Endothelial cell of umbilical vein (primary cell): ENCODE measurements around the gene CSNK1G1. TPM values are rescaled to one million over a fixed set of nuclear protein-coding genes. Genes with fewer than 3 reads are reported as not detected.

Experiments used
- BruUV-seq: library from RNA; stranded (reverse); fragments of 400-500 nt; replicated peaks from 2 replicates; lab custom pipeline; 2021; lab: Mats Ljungman, UMichigan
- CTCF ChIA-PET: fragments of 300-600, 350-600 bp; sonication (Branson Sonifier 250); formaldehyde crosslinking; loops from one replicate; lab custom pipeline; 2021; ENCODE audit warnings: antibody characterized with exemption, inconsistent platforms; lab: Charles Lee
- POLR2A ChIA-PET: fragments of 300-600, 350-600 bp; sonication (Branson Sonifier 250); formaldehyde crosslinking; loops from one replicate; lab custom pipeline; 2021; ENCODE audit warnings: antibody characterized with exemption, inconsistent platforms; lab: Charles Lee
- DNase-seq: peaks from one replicate; pipeline ENCODE4 v3.0.0-alpha.2; 2011; ENCODE audit warnings: low read depth, low spot score
- FAIRE-seq: peaks from 2 replicates; lab custom pipeline; 2011; peaks lifted over from hg19 to GRCh38; lab: Jason Lieb, UNC
- H2AFZ ChIP-seq: 2 replicates; pipeline ENCODE4 v1.6.0; 2012; ENCODE audit warnings: low read depth, low read length, control low read depth, inconsistent platforms
- H3K27ac ChIP-seq: 2 replicates; pipeline ENCODE4 v1.5.1; 2011; ENCODE audit warnings: low read depth, mild to moderate bottlenecking, control low read depth, low read length, moderate library complexity; ENCODE audit not compliant: insufficient read depth
- H3K27me3 ChIP-seq, 2 experiments: 2 replicates each; pipeline versions ENCODE4 v1.6.0 to v1.6.1; 2011; ENCODE audit warnings: low read length in 2 of 2, mixed read lengths in 1 of 2; ENCODE audit not compliant: control insufficient read depth in 2 of 2, insufficient read depth in 2 of 2
- H3K36me3 ChIP-seq, 2 experiments: 2 replicates in 1 of 2; 3 replicates in 1 of 2; pipeline ENCODE4 v1.5.1; 2011; ENCODE audit warnings: low read length in 2 of 2, mild to moderate bottlenecking in 1 of 2, moderate library complexity in 1 of 2; ENCODE audit not compliant: control insufficient read depth in 2 of 2, insufficient read depth in 2 of 2; ENCODE audit errors: extremely low read depth in 1 of 2
- H3K4me1 ChIP-seq: 3 replicates; pipeline ENCODE4 v1.5.1; 2011; ENCODE audit warnings: mild to moderate bottlenecking, low read length; ENCODE audit not compliant: control insufficient read depth, insufficient read depth; ENCODE audit errors: extremely low read depth
- H3K4me2 ChIP-seq: 2 replicates; pipeline ENCODE4 v1.6.1; 2011; ENCODE audit warnings: low read length, control low read depth, mixed read lengths; ENCODE audit not compliant: insufficient read depth
- H3K4me3 ChIP-seq, 3 experiments: fragments of 200-600 bp in 1 of 3; sonication (generic), shearing (Covaris generic) in 1 of 3; replicated peaks in 1 of 3; 2 replicates each; pipeline ENCODE4 v1.5.1; 2011 to 2016; ENCODE audit warnings: control low read depth in 3 of 3, low read length in 3 of 3, mild to moderate bottlenecking in 2 of 3, inconsistent platforms in 1 of 3, low read depth in 1 of 3, moderate library complexity in 1 of 3; ENCODE audit not compliant: insufficient read depth in 1 of 3
- H3K79me2 ChIP-seq: 2 replicates; pipeline ENCODE4 v1.6.0; 2012; ENCODE audit warnings: low read length, inconsistent platforms; ENCODE audit not compliant: control insufficient read depth, insufficient read depth
- H3K9ac ChIP-seq: replicated peaks from 2 replicates; pipeline ENCODE3; 2011; ENCODE audit warnings: low read length, control low read depth; ENCODE audit not compliant: insufficient read depth; ENCODE audit errors: extremely low read depth
- H3K9me1 ChIP-seq: replicated peaks from 3 replicates; pipeline ENCODE4 v1.6.0; 2011; ENCODE audit warnings: mild to moderate bottlenecking, low read length; ENCODE audit not compliant: control insufficient read depth, insufficient read depth; ENCODE audit errors: extremely low read depth
- H3K9me3 ChIP-seq: replicated peaks from 2 replicates; pipeline ENCODE4 v1.5.1; 2012; ENCODE audit warnings: low read length, inconsistent platforms; ENCODE audit not compliant: control insufficient read depth, insufficient read depth
- H4K20me1 ChIP-seq: replicated peaks from 2 replicates; pipeline ENCODE3; 2011; ENCODE audit warnings: mild to moderate bottlenecking, low read length; ENCODE audit not compliant: control insufficient read depth, insufficient read depth; ENCODE audit errors: extremely low read depth
- EZH2 ChIP-seq: IDR thresholded peaks from 2 replicates; pipeline ENCODE4 v1.6.1; 2012; ENCODE audit warnings: borderline replicate concordance, low read depth, mild to moderate bottlenecking, moderate library complexity, low read length, inconsistent platforms; ENCODE audit not compliant: severe bottlenecking
- FOS ChIP-seq: IDR thresholded peaks from 2 replicates; pipeline ENCODE4 v1.6.1; 2011; ENCODE audit warnings: mild to moderate bottlenecking, low read length, moderate library complexity, borderline replicate concordance; ENCODE audit not compliant: insufficient read depth
- GATA2 ChIP-seq: IDR thresholded peaks from 2 replicates; pipeline ENCODE4 v1.7.0; 2011; ENCODE audit warnings: low read depth, mild to moderate bottlenecking, moderate library complexity, mixed read lengths, low read length; ENCODE audit not compliant: insufficient read length, insufficient read depth
- JUN ChIP-seq: IDR thresholded peaks from 2 replicates; pipeline ENCODE4 v1.6.1; 2011; ENCODE audit warnings: borderline replicate concordance, low read depth; ENCODE audit not compliant: insufficient read length, insufficient read depth
- MYC ChIP-seq: IDR thresholded peaks from one replicate; pipeline ENCODE4 v1.6.1; 2011; ENCODE audit warnings: mild to moderate bottlenecking, low read depth, low read length
- POLR2A ChIP-seq: IDR thresholded peaks from 2 replicates; pipeline ENCODE4 v1.6.1; 2012; ENCODE audit warnings: low read depth, mild to moderate bottlenecking, control low read depth, low read length
- POLR2AphosphoS5 ChIP-seq: IDR thresholded peaks from 2 replicates; pipeline ENCODE4 v1.6.1; 2012; ENCODE audit warnings: low read depth, mild to moderate bottlenecking, control low read depth, low read length, moderate library complexity; ENCODE audit not compliant: insufficient read depth
- dilution Hi-C: fragments of 300-500 bp; cut with MboI; formaldehyde crosslinking; loops from one replicate; pipeline ENCODE4 v1.15.0; 2019; ENCODE audit warnings: low sequenced_read_pairs; ENCODE audit not compliant: extremely low pct_ligation_motif_present
- intact Hi-C: fragments of 100-400 bp; cut with micrococcal nuclease; formaldehyde crosslinking; loops from one replicate; pipeline ENCODE4 v1.10.0; 2022
- polyA plus RNA-seq, 4 experiments: library from polyadenylated mRNA; depleted of rRNA in 3 of 4; stranded (reverse) in 3 of 4; unstranded in 1 of 4; fragments of >200 nt; gene quantifications; 2 replicates each; pipeline versions ENCODE4 v1.2.1 to v1.2.3, GENCODE V29; 2011 to 2012; ENCODE audit warnings: missing spikeins in 1 of 4
- small RNA-seq: library from RNA; depleted of rRNA; stranded (forward); fragments of <200 nt; gene quantifications from one replicate; pipeline ENCODE3, GENCODE V24; 2012; ENCODE audit warnings: low replicate concordance, low read depth; ENCODE audit not compliant: insufficient read depth, insufficient read length
- total RNA-seq: library from RNA; stranded (reverse); gene quantifications from 2 replicates; pipeline ENCODE4 v1.2.3, GENCODE V29; 2021
- TF ChIP-seq, protein P1 (sequence below), 2 donors: IDR thresholded peaks; 1 replicate in 1 of 2; 2 replicates in 1 of 2; pipeline ENCODE4 v1.5.1; 2011; ENCODE audit warnings: low read length in 2 of 2, mild to moderate bottlenecking in 2 of 2, moderate library complexity in 2 of 2, control low read depth in 1 of 2, inconsistent platforms in 1 of 2, low read depth in 1 of 2; ENCODE audit not compliant: insufficient read depth in 1 of 2; ENCODE audit errors: extremely low read depth in 1 of 2
- TF ChIP-seq, protein P2 (sequence below): IDR thresholded peaks from 2 replicates; pipeline ENCODE4 v1.6.1; 2011; ENCODE audit not compliant: insufficient read depth, insufficient read length

The CSNK1G1 gene
- total and polyA plus RNA-seq, 2 donors (not counting 3 experiments of a cell fraction or from before 2014, with no cell fraction given): 9.0 to 31.7 TPM

DNA sequence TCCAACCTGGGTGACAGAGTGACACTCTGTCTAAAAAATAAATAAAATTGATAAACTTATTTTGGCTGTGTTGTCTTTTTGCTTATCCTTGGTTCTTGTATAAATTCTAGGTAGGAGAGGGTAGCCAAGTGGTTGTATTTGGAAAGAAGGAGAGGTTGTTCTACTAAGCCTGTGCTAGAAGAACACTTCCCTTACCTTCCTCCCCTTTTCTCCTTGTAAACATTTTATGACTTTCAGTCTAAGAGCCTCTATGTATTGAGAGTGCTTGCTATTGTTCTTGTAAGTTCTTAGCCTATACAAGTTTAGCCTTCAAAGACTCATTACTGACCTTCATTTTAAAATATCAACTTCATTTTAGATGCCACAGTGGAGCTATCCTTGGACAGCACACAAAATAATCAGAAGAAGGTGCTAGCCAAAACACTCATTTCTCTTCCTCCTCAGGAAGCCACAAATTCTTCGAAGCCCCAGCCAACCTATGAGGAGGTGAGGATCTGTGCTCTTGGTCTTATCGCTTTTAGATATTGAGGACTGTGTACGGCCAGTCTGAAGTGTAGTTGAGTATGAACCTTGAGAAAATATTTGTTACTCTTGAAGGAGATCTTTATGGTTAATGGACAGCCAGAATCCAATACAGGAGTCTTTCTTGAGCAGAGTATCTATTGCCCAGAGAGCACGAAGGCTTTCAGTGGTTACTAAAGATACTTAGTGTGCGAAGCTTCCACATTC lies 238.1 kb downstream of the CSNK1G1 start:
- H3K4me1 ChIP-seq: peaks cover 5% of the 10 kb centered on the region
- CTCF ChIA-PET: interaction anchor here (1.0 to 1.3 kb wide), 2 partner anchors 9 to 36 kb away, joined by 3 to 7 read pairs; no protein-coding TSS in a partner anchor
- FAIRE-seq: no peak
- POLR2A ChIA-PET: no interaction called here
- no peak overlapping the region for H2AFZ ChIP-seq
- H3K27ac ChIP-seq: no peak overlapping the region
- no TSS peak for BruUV-seq
- no peak overlapping the region for H3K4me2 ChIP-seq
- peaks cover 23 to 32% of the 10 kb centered on the region in 2 experiments for H3K36me3 ChIP-seq
- no peaks in the 10 kb centered on the region for H3K9me1 ChIP-seq
- H3K27me3 ChIP-seq: no peaks in the 10 kb centered on the region
- no peak overlapping the region for H3K9ac ChIP-seq
- intact Hi-C loops: no loop called here
- no peak for DNase-seq
- H4K20me1 ChIP-seq: no peaks in the 10 kb centered on the region
- dilution Hi-C loops: no loop called here
- H3K79me2 ChIP-seq: no peaks in the 10 kb centered on the region
- H3K9me3 ChIP-seq: no peaks in the 10 kb centered on the region
- no peak for TF ChIP-seq POLR2AphosphoS5
- no peak for TF ChIP-seq JUN
- no peak for TF ChIP-seq POLR2A
- no peak for TF ChIP-seq GATA2
- TF ChIP-seq, protein P1, sequence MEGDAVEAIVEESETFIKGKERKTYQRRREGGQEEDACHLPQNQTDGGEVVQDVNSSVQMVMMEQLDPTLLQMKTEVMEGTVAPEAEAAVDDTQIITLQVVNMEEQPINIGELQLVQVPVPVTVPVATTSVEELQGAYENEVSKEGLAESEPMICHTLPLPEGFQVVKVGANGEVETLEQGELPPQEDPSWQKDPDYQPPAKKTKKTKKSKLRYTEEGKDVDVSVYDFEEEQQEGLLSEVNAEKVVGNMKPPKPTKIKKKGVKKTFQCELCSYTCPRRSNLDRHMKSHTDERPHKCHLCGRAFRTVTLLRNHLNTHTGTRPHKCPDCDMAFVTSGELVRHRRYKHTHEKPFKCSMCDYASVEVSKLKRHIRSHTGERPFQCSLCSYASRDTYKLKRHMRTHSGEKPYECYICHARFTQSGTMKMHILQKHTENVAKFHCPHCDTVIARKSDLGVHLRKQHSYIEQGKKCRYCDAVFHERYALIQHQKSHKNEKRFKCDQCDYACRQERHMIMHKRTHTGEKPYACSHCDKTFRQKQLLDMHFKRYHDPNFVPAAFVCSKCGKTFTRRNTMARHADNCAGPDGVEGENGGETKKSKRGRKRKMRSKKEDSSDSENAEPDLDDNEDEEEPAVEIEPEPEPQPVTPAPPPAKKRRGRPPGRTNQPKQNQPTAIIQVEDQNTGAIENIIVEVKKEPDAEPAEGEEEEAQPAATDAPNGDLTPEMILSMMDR (IDR thresholded peaks at IDR 0.05; ENCODE audit: extremely low read depth in 1 of 2, insufficient read depth in 1 of 2, low read depth in 1 of 2, low read length in 2 of 2): no peak
- TF ChIP-seq FOS: no peak
- TF ChIP-seq, protein P2, sequence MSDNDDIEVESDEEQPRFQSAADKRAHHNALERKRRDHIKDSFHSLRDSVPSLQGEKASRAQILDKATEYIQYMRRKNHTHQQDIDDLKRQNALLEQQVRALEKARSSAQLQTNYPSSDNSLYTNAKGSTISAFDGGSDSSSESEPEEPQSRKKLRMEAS: no peak
- no peak for TF ChIP-seq MYC
- no peak for TF ChIP-seq EZH2
- no peak overlapping the region for H3K4me3 ChIP-seq

Small RNAs within 50 kb of the gene (small RNA-seq; reads per million reads assigned to genes)
- gene RF00554: not detected

Other genes starting within 250 kb of the CSNK1G1 start
- gene SNX22, start 204.4 kb downstream of the CSNK1G1 start, total RNA-seq: 0.14 and 0.73 TPM in 2 replicates
- gene SNX22, start 204.4 kb downstream of the CSNK1G1 start, polyA plus RNA-seq: 0.14 and 0.18 TPM in 2 replicates
- gene PPIB, start 193.2 kb downstream of the CSNK1G1 start, total RNA-seq: 818 and 840 TPM in 2 replicates
- 1,157 and 1,240 TPM in 2 replicates for gene PPIB, start 193.2 kb downstream of the CSNK1G1 start, polyA plus RNA-seq
- 54.7 and 65.7 TPM in 2 replicates for gene PCLAF, start 25.3 kb upstream of the CSNK1G1 start, total RNA-seq
- gene PCLAF, start 25.3 kb upstream of the CSNK1G1 start, polyA plus RNA-seq: 36.1 and 55.2 TPM in 2 replicates
- gene TRIP4, start 31.7 kb upstream of the CSNK1G1 start, total RNA-seq: 29.8 and 31.1 TPM in 2 replicates
- 9.4 and 10.9 TPM in 2 replicates for gene TRIP4, start 31.7 kb upstream of the CSNK1G1 start, polyA plus RNA-seq
- gene ZNF609, start 104.4 kb upstream of the CSNK1G1 start, total RNA-seq: 49.6 and 52.8 TPM in 2 replicates
- gene ZNF609, start 104.4 kb upstream of the CSNK1G1 start, polyA plus RNA-seq: 15.9 and 18.2 TPM in 2 replicates